ENCODE data around the gene WSB1.

The WSB1 gene

DNA sequence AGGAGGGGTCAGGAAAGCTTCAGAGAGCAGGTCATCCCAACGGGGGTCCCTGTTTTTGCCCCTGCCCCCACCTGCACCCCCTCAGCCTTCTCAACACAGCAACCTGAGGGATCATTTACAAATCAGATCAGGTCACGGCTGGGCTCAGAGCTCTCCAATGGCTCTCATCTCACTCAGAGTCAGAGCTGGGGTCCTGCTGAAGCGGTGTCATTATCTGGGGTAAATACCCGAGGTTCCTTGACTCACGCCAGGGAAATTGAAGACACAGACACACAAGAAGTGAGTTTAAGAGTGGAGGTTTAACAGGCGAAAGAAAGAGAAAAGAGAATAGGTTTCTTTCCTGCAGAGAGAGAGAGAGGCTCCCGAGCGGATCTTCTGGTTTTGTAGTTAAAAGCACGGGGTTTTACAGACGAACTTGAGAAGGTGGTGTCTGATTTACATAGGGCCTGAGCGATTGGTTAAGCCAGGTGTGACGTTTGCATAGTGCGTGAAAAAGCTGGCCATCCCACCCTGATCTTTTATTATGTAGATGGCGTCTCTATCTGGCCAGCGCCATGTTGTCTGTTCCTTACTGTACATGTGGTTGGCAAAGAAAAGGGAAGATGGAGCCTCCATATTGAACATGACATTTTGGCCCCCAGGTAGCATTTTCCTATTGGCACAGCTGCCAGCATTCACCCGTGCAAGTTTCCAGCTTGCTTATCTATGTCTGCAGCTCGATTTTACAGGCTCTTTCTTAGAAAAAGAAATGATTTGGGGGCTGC, 51.4 kb downstream of the WSB1 start:
- in situ Hi-C loops (cut with HindIII; ENCODE audit: low pct_ligation_motif_present, low pct_unique_long_range_greater_than_20kb, low sequenced_read_pairs) = loop anchor here (25.0 kb wide), 2 partner anchors 108 to 217 kb away; no protein-coding TSS in a partner anchor

GRCh38 chr17:27346228-27346899, 52.5 kb downstream of the WSB1 start:
- DNase-seq = no peak
- in situ Hi-C loops (cut with HindIII; ENCODE audit: low pct_ligation_motif_present, low pct_unique_long_range_greater_than_20kb, low sequenced_read_pairs) = loop anchor here (25.0 kb wide), 2 partner anchors 109 to 216 kb away; no protein-coding TSS in a partner anchor

More for the DNA sequence above, 51.4 kb downstream of the WSB1 start:
- peak; percentile 97 for DNase-seq

- in situ Hi-C loops (cut with HindIII; ENCODE audit: low pct_ligation_motif_present, low pct_unique_long_range_greater_than_20kb, low sequenced_read_pairs) = loop anchor here (25.0 kb wide), 2 partner anchors 111 to 214 kb away; no protein-coding TSS in a partner anchor
- DNase-seq = no peak
Observed at GRCh38 chr17:27348196-27348595, 54.3 kb downstream of the WSB1 start.

DNA sequence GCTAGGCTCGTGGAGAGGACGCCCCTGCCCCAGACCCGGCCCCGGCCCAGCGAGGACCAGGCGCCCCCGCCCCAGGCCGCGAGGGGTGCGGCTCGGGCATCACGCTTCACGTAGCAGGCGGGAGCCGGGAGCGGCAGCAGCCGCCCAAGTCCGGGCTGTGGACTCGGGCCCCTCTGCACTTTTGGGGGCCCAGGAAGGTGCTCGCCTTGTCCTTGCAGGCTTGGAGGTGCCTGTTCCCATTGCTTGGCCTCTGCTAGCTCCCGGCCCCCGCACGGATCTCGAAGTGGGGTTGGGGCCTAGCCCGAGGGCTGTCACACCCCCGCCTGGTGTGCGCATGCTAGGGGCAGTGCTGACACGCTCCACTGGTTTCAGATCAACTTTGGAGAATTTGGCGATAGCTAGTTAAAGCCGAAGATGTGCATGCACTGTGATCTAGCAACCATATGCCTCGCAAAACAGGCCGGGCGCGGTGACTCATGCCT, 55.7 kb downstream of the WSB1 start:
- in situ Hi-C loops (cut with HindIII; ENCODE audit: low pct_ligation_motif_present, low pct_unique_long_range_greater_than_20kb, low sequenced_read_pairs) = loop anchor here (25.0 kb wide), 2 partner anchors 112 to 213 kb away; no protein-coding TSS in a partner anchor
- no peak for DNase-seq

GRCh38 chr17:27351759-27352158, 57.8 kb downstream of the WSB1 start:
- in situ Hi-C loops (cut with HindIII; ENCODE audit: low pct_ligation_motif_present, low pct_unique_long_range_greater_than_20kb, low sequenced_read_pairs) = no loop called here
- no peak for DNase-seq

DNA sequence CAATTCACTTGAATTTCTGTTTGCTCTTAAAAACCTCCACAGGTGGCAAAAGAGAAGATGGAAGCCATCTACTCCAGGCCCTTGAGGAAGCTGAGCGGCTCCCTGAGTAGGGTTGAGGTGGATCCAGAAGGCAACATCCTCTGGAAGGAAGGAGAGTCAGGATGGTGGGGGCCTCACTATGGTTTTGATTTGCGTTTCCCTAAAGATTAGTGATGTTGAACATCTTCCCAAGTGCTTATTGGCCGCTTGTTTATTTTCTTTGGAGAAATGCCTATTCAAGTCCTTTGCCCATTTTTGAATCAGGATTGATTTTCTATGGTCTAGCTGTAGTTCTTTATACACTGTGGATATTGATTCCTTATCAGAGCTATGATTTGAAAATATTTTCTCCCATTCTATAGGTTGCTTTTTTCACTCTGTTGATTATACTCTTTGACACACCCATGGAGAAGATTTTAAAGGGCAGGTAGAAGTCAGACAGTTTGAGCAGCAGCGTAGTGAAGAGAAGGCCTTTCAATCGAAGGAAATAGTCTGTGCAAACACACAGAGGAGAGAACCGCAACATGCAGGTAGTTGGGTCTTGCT, 58.6 kb downstream of the WSB1 start:
- in situ Hi-C loops (cut with HindIII; ENCODE audit: low pct_ligation_motif_present, low pct_unique_long_range_greater_than_20kb, low sequenced_read_pairs) = no loop called here
- DNase-seq = no peak

- in situ Hi-C loops (cut with HindIII; ENCODE audit: low pct_ligation_motif_present, low pct_unique_long_range_greater_than_20kb, low sequenced_read_pairs) = no loop called here
Observed at GRCh38 chr17:27353033-27353460, 59.1 kb downstream of the WSB1 start.

GRCh38 chr17:27353461-27354050, 59.6 kb downstream of the WSB1 start:
- in situ Hi-C loops (cut with HindIII; ENCODE audit: low pct_ligation_motif_present, low pct_unique_long_range_greater_than_20kb, low sequenced_read_pairs) = no loop called here
- DNase-seq = peak; percentile 97

More at GRCh38 chr17:27353033-27353460, 59.1 kb downstream of the WSB1 start:
- DNase-seq = peak; percentile 21

DNA sequence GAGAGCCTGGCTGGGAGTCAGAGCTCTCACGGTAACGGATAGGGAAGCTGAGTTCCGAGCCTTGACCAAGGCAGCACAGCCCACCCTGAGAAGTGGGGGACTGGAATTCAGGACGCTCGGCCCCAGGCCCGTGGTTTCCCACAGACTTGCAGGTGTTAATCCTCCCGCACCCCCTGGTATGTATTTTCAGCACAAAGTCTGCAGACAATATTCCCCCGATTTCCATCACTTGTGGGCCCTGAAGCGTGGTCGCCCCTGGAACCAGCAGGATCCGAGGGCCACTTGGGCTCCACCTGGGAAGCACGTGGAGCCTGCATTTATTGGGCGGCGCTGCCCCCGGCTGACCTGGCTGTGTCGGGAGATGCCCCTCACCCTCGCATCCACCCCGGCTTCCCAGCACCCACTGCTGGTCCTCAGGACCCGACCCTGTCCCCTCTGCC, 60.2 kb downstream of the WSB1 start:
- DNase-seq = no peak
- in situ Hi-C loops (cut with HindIII; ENCODE audit: low pct_ligation_motif_present, low pct_unique_long_range_greater_than_20kb, low sequenced_read_pairs) = no loop called here

GRCh38 chr17:27354491-27355081, 60.7 kb downstream of the WSB1 start:
- in situ Hi-C loops (cut with HindIII; ENCODE audit: low pct_ligation_motif_present, low pct_unique_long_range_greater_than_20kb, low sequenced_read_pairs) = no loop called here
- DNase-seq = peak; percentile 24

- DNase-seq = no peak
- in situ Hi-C loops (cut with HindIII; ENCODE audit: low pct_ligation_motif_present, low pct_unique_long_range_greater_than_20kb, low sequenced_read_pairs) = no loop called here
Observed at GRCh38 chr17:27355419-27355818, 61.5 kb downstream of the WSB1 start.

- in situ Hi-C loops (cut with HindIII; ENCODE audit: low pct_ligation_motif_present, low pct_unique_long_range_greater_than_20kb, low sequenced_read_pairs) = no loop called here
- no peak for DNase-seq
Observed at GRCh38 chr17:27356091-27356705, 62.3 kb downstream of the WSB1 start.

DNA sequence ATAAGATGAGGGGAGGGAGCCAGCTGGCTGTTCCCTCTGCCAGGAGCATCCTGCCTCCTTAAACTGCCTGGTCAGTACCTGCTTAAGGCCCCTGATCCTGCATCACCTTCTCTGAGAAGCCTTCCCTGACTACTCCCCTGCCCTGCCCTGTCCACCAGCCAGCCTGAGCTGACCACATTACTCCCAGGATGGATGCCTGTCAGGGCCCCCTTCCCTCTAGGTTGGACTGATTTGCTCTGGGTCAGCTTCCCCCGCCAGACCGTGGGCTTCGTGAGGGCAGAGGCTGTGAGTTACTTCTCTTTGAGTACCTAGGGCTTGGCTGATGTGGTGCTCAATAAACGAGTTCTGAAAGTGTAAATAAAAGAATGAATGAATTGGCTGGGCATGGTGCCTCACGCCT, 63.3 kb downstream of the WSB1 start:
- in situ Hi-C loops (cut with HindIII; ENCODE audit: low pct_ligation_motif_present, low pct_unique_long_range_greater_than_20kb, low sequenced_read_pairs) = no loop called here
- DNase-seq = no peak

DNA sequence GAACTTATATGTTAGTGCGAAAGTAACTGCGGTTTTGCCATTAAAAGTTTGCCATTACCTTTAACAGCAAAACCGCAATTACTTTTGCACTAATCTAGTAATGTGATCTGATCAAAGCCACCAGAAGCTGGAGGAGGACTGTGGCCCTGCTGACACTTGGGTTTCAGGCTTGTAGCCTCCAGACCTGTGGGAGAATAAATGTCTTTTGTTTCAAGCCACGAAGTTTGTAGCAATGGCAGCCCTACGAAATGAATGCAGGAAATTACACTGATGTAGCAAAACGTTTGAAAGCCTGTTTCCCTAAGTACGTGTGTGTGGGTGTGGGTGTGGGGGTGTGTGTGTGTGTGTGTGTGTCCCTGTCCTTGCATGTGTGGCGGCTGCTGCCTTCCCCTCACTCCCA, 66.6 kb downstream of the WSB1 start:
- no peak for DNase-seq
- in situ Hi-C loops (cut with HindIII; ENCODE audit: low pct_ligation_motif_present, low pct_unique_long_range_greater_than_20kb, low sequenced_read_pairs) = no loop called here

DNA sequence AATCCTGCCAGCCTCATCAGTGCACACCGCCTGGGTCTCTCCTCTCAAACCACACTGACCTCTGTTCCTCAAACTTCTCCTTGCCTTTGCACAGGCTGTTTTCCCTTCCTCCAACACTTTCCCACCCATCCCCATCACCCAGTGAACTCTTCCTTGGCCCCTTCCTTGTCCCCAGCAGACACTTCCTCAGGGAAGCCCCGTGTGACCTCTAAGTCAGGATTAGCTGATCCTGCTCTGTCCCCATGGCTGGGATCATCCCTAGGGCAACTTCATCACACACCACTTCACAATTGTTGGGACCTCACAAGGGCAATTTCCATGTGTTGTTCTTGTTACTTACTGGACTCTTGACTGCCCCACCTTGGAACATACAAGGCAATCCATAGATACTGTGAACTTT, 67.8 kb downstream of the WSB1 start:
- in situ Hi-C loops (cut with HindIII; ENCODE audit: low pct_ligation_motif_present, low pct_unique_long_range_greater_than_20kb, low sequenced_read_pairs) = no loop called here
- DNase-seq = no peak

GRCh38 chr17:27362503-27362902, 68.6 kb downstream of the WSB1 start:
- in situ Hi-C loops (cut with HindIII; ENCODE audit: low pct_ligation_motif_present, low pct_unique_long_range_greater_than_20kb, low sequenced_read_pairs) = no loop called here
- DNase-seq = no peak

GRCh38 chr17:27362909-27363308, 69.0 kb downstream of the WSB1 start:
- in situ Hi-C loops (cut with HindIII; ENCODE audit: low pct_ligation_motif_present, low pct_unique_long_range_greater_than_20kb, low sequenced_read_pairs) = no loop called here

GRCh38 chr17:27363326-27363725, 69.4 kb downstream of the WSB1 start:
- in situ Hi-C loops (cut with HindIII; ENCODE audit: low pct_ligation_motif_present, low pct_unique_long_range_greater_than_20kb, low sequenced_read_pairs) = no loop called here
- DNase-seq = no peak

More at GRCh38 chr17:27362909-27363308, 69.0 kb downstream of the WSB1 start:
- DNase-seq = no peak
